ENCODE results near the gene CNTNAP4.

DNA sequence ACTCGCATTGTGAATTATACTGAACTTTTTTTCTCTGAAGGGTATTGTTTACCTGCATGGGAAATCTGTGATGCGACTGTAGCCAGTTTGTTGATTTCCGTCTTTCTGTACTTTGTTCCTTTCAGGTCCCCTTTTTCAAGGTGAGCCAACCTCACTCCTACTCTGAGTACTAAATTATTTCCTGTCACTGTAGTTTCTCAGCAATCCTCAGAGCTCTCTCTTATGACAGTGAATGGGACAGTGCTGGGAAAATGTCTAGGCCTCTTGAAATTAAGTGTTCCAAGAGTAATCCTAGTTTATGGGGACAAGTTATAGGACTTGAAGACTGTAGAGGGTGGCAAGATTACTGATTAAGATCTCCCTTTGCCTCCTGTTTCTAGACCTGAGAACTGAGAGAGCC is 167.6 kb downstream of the CNTNAP4 start:
- TF ChIP-seq, protein P1, sequence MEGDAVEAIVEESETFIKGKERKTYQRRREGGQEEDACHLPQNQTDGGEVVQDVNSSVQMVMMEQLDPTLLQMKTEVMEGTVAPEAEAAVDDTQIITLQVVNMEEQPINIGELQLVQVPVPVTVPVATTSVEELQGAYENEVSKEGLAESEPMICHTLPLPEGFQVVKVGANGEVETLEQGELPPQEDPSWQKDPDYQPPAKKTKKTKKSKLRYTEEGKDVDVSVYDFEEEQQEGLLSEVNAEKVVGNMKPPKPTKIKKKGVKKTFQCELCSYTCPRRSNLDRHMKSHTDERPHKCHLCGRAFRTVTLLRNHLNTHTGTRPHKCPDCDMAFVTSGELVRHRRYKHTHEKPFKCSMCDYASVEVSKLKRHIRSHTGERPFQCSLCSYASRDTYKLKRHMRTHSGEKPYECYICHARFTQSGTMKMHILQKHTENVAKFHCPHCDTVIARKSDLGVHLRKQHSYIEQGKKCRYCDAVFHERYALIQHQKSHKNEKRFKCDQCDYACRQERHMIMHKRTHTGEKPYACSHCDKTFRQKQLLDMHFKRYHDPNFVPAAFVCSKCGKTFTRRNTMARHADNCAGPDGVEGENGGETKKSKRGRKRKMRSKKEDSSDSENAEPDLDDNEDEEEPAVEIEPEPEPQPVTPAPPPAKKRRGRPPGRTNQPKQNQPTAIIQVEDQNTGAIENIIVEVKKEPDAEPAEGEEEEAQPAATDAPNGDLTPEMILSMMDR (conservative IDR thresholded peaks at IDR 0.05): no peak
- no peak for TF ChIP-seq EZH2 (IDR thresholded peaks at IDR 0.05; ENCODE audit: low read depth)
